GM08714 (cell line): Measurements from ENCODE around the gene TMEM185B.

Source experiments
- H3K4me3 ChIP-seq: fragments of 200-500 bp; sonication (Bioruptor generic); 2 replicates; pipeline ENCODE4 v1.5.1; 2014; ENCODE audit warnings: mild to moderate bottlenecking, low read length, inconsistent platforms
- ZNF274 ChIP-seq: IDR thresholded peaks from 2 replicates; pipeline ENCODE4 v1.6.1; 2012; ENCODE audit warnings: mild to moderate bottlenecking, low read depth, low read length

The TMEM185B gene

GRCh38 chr2:120230515-120231471 lies 7.6 kb upstream of the TMEM185B start:
- H3K4me3 ChIP-seq, result peak overlapping the region; percentile 73
- no peak for TF ChIP-seq ZNF274

DNA sequence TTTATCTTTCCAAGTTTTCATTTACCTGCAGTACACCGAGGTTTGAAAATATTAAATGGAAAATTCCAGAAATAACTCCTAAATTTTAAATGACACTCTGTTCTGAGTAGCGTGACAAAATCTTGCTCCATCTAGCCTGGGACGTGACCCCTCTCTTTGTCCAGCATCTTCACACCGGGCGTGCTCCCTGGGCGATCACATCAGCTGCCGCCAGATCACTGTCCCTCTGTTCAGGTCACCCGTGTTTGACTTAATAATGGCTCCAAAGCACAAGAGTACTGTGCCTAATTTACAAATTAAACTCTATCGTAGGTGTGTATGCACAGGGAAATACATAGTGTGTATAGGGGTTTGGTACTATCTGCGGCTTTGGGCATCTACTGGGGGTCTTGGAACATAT lies 6.1 kb upstream of the TMEM185B start:
- TF ChIP-seq ZNF274, result no peak
- H3K4me3 ChIP-seq, result no peak overlapping the region

GRCh38 chr2:120228503-120228902 lies 5.3 kb upstream of the TMEM185B start:
- no peak overlapping the region for H3K4me3 ChIP-seq
- TF ChIP-seq ZNF274, result no peak

DNA sequence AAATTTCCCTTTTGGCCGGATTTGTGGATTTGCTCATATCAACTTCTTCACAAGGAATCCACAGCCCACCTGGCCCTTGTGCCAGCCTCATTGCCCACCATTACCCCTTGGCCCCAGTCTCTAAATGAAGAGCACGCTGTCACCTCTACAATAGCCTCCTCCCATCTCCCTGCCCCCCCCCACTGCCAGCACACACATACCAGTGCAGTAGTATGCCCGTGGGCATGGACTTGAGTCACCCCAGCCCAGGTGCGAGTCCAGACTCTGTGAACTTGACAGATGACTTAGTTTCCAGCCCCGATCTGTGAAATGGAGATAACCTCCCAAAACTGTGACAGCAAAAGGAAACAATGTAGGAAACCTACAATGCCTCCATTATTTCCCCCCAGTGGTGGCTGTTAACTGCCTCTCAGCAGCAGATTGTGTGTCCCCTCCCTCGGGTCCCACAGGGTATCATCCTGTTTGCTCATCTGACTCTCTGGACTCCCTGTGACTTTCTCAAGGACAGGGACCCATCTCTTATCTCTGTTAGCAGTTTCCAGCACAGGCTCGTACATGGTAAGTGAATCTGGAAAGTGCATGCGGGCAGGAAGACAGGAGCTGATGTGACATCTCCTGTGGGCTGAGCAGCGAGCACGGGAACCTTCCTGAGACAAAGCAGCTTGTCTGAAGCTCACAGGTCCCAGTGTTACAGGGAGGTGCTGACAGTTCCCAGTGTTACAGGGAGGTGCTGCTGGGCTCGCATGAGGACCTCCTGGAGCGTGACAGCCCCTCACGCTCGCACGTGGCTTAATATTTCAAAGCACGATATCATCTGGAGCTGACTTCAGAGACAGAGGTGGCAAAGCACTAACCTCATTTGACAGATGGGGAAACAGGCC lies 4.2 kb upstream of the TMEM185B start:
- H3K4me3 ChIP-seq, result no peak overlapping the region
- no peak for TF ChIP-seq ZNF274

DNA sequence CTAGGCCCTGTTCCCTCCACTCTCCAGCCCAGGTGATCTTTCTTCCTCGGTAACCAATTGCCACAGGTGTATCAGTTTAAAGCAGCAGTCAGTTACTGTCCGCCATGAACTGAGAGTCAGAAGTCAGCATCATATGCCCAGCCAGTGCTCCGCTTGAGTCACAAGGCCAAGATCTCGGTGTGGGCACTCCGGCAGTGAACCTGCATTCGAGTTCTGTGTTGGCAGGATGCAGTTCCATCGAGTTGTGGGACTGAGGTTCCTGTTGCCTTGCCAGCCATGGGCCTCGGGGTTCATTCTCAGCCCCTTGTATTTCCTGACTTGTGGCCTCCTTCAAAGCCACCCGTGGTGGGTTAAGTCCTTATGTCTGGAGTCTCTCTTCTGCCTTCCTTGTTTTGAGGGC lies 3.1 kb upstream of the TMEM185B start:
- H3K4me3 ChIP-seq, result no peak overlapping the region
- TF ChIP-seq ZNF274, result no peak

GRCh38 chr2:120225549-120226065 lies 2.4 kb upstream of the TMEM185B start:
- H3K4me3 ChIP-seq, result no peak overlapping the region
- no peak for TF ChIP-seq ZNF274

DNA sequence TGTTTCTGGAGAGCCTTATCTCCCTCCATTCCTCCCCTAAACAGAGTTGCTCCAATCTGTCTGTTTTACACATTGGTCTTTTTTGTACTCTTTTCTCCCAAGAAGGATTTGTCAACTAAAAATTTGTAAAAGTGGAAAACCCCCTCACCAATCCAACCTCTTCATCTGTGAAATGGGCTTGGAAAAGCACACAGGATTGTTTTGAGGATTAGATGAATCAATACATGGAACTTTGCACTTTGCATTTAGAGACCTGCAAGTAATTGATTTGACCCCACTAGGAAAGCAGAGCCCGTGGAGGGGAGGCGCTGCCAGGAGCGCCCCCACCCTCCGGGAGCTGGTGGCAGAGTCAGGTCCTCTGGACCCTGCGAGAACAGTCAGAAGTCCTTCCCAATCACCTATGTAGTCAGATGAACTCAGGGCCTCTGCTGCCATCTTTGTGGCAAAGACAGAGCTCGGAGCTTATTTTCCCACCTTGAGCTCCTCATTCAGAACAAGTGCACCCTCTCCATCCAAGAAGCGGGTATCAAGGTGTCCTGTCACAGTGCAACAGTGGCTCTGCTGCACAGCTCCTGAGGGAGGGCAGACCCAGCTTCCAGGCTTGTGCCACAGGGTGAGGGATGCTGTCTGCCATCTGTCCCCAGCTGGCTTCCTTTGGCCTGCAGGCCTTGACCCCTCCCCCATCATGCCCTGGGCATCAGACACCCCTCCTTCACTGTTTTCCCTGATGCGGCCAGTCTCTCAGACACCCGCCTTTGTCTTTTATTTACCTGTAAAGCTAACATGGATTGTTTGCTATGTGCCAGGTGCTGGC lies 1.7 kb upstream of the TMEM185B start:
- H3K4me3 ChIP-seq, result no peak overlapping the region
- TF ChIP-seq ZNF274, result no peak

DNA sequence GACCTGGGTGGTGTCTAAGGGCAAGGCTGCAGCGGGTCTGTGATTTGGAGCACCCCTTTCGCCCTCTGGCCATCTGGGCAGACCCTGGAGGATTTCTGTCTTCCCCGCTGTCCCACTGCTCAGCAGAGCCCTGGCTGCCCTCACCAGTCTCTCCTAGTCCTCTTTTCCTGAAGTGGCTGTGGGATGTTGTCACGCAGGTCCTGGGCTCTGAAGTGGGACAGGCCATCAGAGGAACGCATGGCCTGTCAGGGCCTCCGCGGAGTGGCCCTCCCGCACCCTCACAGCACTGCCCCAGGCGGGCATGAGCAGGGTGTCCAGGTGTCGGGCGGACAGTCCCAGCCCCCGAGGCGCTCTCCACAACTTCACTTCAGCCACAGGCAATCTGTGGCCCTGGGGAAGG lies 1.1 kb upstream of the TMEM185B start:
- no peak for TF ChIP-seq ZNF274
- peak overlapping the region; percentile 58; the same call in 1 of the 2 replicates for H3K4me3 ChIP-seq

DNA sequence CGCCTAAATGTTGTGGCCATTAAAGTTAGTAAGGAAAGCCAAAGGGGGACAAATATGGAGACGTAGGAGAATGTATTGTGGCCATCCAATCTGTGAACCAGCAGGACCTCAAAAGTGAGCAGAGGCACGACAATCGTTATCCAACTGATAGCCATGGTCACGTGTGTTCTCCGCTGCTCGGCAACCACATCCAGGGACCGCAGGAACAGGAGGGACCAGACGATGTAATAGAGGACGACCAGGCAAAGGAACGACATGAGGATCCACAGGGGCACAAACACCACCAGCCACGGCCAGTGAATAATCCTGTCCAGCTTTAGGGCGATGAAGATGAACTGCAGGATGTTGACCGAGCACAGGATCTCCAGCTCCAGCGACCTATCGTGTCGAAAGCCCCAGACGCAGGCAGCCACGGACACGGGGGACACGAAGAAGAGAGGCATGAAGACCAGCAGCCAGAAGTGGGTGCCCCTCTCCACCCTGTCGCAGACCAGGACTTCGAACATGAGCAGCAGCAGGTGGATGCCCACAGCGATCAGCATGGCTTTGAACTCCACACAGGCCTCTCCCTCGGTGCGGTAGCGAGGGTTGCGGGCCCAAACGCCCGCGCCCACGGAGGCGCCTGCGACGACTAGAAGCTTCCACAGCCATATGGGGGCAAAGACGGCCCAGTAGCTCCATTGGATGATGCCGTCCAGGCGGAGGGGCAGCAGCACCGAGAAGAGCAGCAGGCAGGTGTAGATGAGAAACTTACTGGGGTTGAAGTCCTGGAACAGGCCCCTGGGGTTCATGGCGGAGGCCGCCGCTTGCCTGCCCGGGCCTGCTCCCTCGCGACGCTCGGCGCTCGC lies 790 bp downstream of the TMEM185B start:
- H3K4me3 ChIP-seq, result peak overlapping the region; percentile 58; the same call in 1 of the 2 replicates
- no peak for TF ChIP-seq ZNF274

DNA sequence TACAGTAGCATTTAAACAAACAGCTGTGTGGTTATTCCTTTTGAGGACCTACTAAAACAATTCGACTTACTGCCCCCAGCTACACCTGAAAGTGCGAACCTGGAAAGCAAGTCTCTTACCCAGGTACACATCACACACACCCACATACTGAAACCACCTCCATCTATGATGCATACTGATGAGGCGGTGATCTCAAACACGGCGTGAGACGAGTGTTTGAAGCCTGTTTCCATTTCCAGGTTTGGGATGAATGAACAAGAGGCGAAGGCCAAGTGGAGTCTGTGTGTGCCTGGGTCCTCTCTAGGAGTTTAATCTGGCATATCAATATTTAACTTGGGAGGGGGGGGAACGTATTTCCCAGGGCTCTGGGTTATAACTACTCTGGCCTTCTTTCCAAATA lies 1.6 kb downstream of the TMEM185B start:
- no peak for TF ChIP-seq ZNF274
- H3K4me3 ChIP-seq, result peak overlapping the region; percentile 58; the same call in 1 of the 2 replicates

DNA sequence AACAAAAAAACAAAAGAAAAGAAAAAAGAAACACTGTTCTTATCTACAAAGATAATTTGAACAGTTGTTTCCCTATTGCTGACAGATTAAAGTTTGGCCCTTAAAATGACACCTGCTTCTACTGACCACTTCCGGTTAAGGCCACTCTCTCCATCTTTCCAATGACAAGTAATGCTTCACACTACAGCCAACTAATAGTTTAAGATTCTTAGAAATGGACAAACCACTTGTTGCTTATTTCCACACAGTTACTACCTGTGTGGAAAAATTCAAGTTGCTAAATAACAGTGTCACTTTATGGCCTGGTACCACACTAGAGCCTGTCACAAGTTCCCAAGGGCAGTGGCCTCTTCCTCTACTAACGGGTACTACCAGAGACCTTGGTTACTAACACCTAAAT lies 2.4 kb downstream of the TMEM185B start:
- H3K4me3 ChIP-seq, result no peak overlapping the region
- no peak for TF ChIP-seq ZNF274

GRCh38 chr2:120219766-120220165 lies 3.4 kb downstream of the TMEM185B start:
- TF ChIP-seq ZNF274, result no peak
- H3K4me3 ChIP-seq, result no peak overlapping the region

GRCh38 chr2:120219291-120219690 lies 3.9 kb downstream of the TMEM185B start:
- TF ChIP-seq ZNF274, result no peak
- no peak overlapping the region for H3K4me3 ChIP-seq
